Activated B cell treated with CpG ODN at 0.5 μM for 24 hours (primary cell): ENCODE results near the gene RNGTT. TPM values are rescaled to one million over a fixed set of nuclear protein-coding genes. Genes with fewer than 3 reads are reported as not detected.
"Not testable (repeated sequence)": the region's sequence is repeated elsewhere in the genome, so short reads cannot be mapped to it uniquely, and the experiment has no call there.

Experiments used
- ATAC-seq: fragments of 200-7000 bp; cut with Tn5 transposase; one replicate; pipeline ENCODE4 v1.10.0; 2021; ENCODE audit warnings: low read depth, mild to moderate bottlenecking, moderate library complexity
- CTCF ChIA-PET: fragments of 350-600 bp; sonication (Branson Sonifier 250); formaldehyde crosslinking; loops from one replicate; lab custom pipeline; 2021; ENCODE audit warnings: antibody characterized with exemption; lab: Charles Lee
- POLR2A ChIA-PET: fragments of 350-600 bp; sonication (Branson Sonifier 250); formaldehyde crosslinking; loops from one replicate; lab custom pipeline; 2021; ENCODE audit warnings: antibody characterized with exemption; lab: Charles Lee
- DNase-seq: peaks from one replicate; pipeline ENCODE4 v3.0.0; 2022
- H3K27ac Mint-ChIP-seq: one replicate; pipeline ENCODE4 v1.8.0; 2020; ENCODE audit warnings: mixed read lengths
- H3K27me3 Mint-ChIP-seq: one replicate; pipeline ENCODE4 v1.8.0; 2021; ENCODE audit warnings: mixed read lengths
- H3K36me3 Mint-ChIP-seq: one replicate; pipeline ENCODE4 v1.8.0; 2021; ENCODE audit warnings: low read depth, mixed read lengths
- H3K4me1 Mint-ChIP-seq: one replicate; pipeline ENCODE4 v1.8.0; 2021; ENCODE audit warnings: mixed read lengths
- H3K4me3 Mint-ChIP-seq: one replicate; pipeline ENCODE4 v1.8.0; 2020; ENCODE audit warnings: mild to moderate bottlenecking, mixed read lengths
- H3K9me3 Mint-ChIP-seq: one replicate; pipeline ENCODE4 v1.8.0; 2020; ENCODE audit warnings: mixed read lengths
- intact Hi-C: fragments of 100-400 bp; cut with micrococcal nuclease; formaldehyde crosslinking; loops from one replicate; pipeline ENCODE4 v1.15.1; 2024
- total RNA-seq: library from RNA; stranded (reverse); gene quantifications from 2 replicates; pipeline ENCODE4 v1.2.3, GENCODE V29; 2022
- TF ChIP-seq, protein P1 (sequence below): fragments of 200-600 bp; IDR thresholded peaks from one replicate; pipeline ENCODE4 v1.8.0; 2022; ENCODE audit warnings: antibody characterized with exemption, mild to moderate bottlenecking

RNGTT gene
- total RNA-seq, 1 donor from 2014 or later = 25.9 TPM

DNA sequence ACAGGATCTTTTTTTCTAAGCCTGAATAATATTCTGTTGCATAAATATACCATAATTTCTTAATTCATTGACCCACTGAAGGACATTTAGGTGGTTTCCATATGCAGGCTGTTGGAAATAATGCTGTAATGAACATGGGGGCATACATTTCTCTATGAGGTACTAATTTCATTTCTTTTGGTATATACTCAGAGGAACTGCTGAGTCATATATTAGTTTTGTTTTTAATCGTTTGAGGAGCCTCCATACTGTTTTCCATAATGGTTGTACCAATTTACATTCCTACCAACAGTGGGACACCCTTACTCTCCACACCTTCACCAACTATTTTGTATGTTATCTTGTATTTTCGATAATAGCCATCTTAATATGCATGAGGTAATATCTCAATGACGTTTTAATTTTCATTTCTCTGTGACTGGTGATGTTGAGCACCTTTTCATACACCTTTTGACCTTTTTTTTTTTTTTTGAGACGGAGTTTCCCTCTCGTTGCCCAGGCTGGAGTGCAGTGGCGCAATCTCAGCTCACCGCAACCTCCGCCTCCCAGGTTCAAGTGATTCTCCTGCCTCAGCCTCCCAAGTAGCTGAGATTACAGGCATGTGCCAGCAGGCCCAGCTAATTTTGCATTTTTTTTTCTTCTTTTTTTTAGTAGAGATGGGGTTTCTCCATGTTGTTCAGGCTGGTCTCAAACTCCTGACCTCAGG, 187.4 kb downstream of the RNGTT start:
- peaks cover 16% of the 10 kb centered on the region for H3K4me1 Mint-ChIP-seq
- H3K27me3 Mint-ChIP-seq = no peaks in the 10 kb centered on the region
- intact Hi-C loops = no loop called here
- no peak overlapping the region for H3K27ac Mint-ChIP-seq
- ATAC-seq = no peak
- TF ChIP-seq, protein P1, sequence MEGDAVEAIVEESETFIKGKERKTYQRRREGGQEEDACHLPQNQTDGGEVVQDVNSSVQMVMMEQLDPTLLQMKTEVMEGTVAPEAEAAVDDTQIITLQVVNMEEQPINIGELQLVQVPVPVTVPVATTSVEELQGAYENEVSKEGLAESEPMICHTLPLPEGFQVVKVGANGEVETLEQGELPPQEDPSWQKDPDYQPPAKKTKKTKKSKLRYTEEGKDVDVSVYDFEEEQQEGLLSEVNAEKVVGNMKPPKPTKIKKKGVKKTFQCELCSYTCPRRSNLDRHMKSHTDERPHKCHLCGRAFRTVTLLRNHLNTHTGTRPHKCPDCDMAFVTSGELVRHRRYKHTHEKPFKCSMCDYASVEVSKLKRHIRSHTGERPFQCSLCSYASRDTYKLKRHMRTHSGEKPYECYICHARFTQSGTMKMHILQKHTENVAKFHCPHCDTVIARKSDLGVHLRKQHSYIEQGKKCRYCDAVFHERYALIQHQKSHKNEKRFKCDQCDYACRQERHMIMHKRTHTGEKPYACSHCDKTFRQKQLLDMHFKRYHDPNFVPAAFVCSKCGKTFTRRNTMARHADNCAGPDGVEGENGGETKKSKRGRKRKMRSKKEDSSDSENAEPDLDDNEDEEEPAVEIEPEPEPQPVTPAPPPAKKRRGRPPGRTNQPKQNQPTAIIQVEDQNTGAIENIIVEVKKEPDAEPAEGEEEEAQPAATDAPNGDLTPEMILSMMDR = no peak
- POLR2A ChIA-PET = no interaction called here
- no peak for DNase-seq
- CTCF ChIA-PET = interaction anchor here (1.4 kb wide), 1 partner anchor 944 kb away, joined by 4 read pairs; no protein-coding TSS in a partner anchor
- H3K9me3 Mint-ChIP-seq = peaks cover 2% of the 10 kb centered on the region
- no peak overlapping the region for H3K4me3 Mint-ChIP-seq
- H3K36me3 Mint-ChIP-seq = peaks cover 24% of the 10 kb centered on the region

DNA sequence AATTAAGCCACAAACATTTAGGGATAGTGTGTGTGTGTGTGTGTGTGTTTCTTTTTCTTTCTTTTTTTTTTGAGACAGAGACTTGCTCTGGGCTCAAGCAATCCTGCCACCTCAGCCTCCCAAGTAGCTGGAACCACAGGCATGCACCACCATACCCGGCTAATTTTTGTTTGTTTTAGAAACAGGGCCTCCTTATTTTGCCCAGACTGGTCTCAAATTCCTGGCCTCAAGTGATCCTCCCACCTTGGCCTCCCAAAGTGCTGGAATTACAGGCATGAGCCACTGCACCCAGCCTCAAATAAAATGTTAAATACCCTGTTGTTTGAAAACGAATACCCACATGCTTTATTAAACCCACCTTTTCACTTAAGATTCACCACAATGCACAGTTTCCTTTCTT, 195.3 kb downstream of the RNGTT start:
- Mint-ChIP-seq H3K4me1 (peaks cover 11% of the 10 kb centered on the region), H3K36me3 (peaks cover 29% of the 10 kb centered on the region)
- H3K4me3 Mint-ChIP-seq, H3K27me3 Mint-ChIP-seq, H3K27ac Mint-ChIP-seq, CTCF ChIA-PET, intact Hi-C loops, DNase-seq, ATAC-seq, H3K9me3 Mint-ChIP-seq: not testable (repeated sequence)
- POLR2A ChIA-PET = interaction anchor here (0.7 kb wide), 1 partner anchor 36 kb away, joined by 3 read pairs; no protein-coding TSS in a partner anchor

DNA sequence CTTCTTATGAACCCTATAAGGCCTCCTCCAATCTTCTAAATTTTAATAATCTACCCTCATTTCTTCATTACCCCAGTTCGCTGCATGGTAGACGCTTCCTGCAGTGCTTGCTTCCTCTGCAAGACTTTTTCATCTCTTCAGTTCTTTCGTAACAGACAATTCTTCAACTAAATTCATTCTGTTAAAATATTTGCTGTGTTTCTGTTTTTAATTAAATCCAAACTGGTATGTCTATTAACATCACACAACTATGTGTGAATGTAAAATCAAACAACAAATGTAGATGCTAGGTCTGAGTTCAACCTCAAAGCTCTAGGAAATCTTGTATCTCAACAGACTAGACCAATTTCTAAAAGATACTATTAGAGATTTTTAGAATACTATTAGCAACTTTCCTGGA, 199.3 kb downstream of the RNGTT start:
- no peak overlapping the region for H3K27ac Mint-ChIP-seq
- DNase-seq (no peak), ATAC-seq (no peak)
- intact Hi-C loops = loop anchor here (5.0 kb wide), 3 partner anchors 272 to 837 kb away; no protein-coding TSS in a partner anchor
- ChIA-PET POLR2A (interaction anchor here (0.6 kb wide), 1 partner anchor 107 kb away, joined by 3 read pairs; no protein-coding TSS in a partner anchor), CTCF (no interaction called here)
- TF ChIP-seq, protein P1 = no peak
- H3K4me3 Mint-ChIP-seq = no peak overlapping the region
- H3K36me3 Mint-ChIP-seq = peaks cover 22% of the 10 kb centered on the region
- H3K4me1 Mint-ChIP-seq = peaks cover 34% of the 10 kb centered on the region
- no peaks in the 10 kb centered on the region for H3K27me3 Mint-ChIP-seq
- peaks cover 6% of the 10 kb centered on the region for H3K9me3 Mint-ChIP-seq

DNA sequence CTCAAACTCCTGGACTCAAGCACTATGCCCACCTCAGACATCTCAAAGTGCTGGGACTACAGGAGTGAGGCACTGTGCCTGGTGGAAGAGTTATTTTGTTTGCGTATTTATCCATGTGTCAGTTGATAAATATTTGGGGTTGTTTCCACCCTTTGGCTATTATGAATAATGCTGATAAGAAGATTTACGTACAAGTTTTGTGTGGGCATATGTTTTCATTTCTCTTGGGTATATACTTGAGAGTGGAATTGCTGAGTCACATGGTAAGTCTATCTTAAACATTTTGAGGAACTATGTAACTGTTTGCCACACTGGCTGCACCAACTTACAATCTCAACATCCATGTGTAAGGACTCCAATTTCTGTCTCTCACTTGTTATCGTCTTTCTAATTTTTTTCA, 200.3 kb downstream of the RNGTT start:
- ChIA-PET POLR2A (interaction anchor here (0.6 kb wide), 1 partner anchor 845 kb away, joined by 3 read pairs; no protein-coding TSS in a partner anchor), CTCF (no interaction called here)
- peaks cover 34% of the 10 kb centered on the region for H3K4me1 Mint-ChIP-seq
- ATAC-seq = peak; percentile 32
- peaks cover 19% of the 10 kb centered on the region for H3K36me3 Mint-ChIP-seq
- intact Hi-C loops = loop anchor here (5.0 kb wide), 3 partner anchors 271 to 836 kb away; no protein-coding TSS in a partner anchor
- H3K4me3 Mint-ChIP-seq = peak overlapping the region; percentile 9
- TF ChIP-seq, protein P1 = no peak
- H3K27me3 Mint-ChIP-seq = no peaks in the 10 kb centered on the region
- DNase-seq = no peak
- H3K9me3 Mint-ChIP-seq = peaks cover 6% of the 10 kb centered on the region
- H3K27ac Mint-ChIP-seq = peak overlapping the region; percentile 51

DNA sequence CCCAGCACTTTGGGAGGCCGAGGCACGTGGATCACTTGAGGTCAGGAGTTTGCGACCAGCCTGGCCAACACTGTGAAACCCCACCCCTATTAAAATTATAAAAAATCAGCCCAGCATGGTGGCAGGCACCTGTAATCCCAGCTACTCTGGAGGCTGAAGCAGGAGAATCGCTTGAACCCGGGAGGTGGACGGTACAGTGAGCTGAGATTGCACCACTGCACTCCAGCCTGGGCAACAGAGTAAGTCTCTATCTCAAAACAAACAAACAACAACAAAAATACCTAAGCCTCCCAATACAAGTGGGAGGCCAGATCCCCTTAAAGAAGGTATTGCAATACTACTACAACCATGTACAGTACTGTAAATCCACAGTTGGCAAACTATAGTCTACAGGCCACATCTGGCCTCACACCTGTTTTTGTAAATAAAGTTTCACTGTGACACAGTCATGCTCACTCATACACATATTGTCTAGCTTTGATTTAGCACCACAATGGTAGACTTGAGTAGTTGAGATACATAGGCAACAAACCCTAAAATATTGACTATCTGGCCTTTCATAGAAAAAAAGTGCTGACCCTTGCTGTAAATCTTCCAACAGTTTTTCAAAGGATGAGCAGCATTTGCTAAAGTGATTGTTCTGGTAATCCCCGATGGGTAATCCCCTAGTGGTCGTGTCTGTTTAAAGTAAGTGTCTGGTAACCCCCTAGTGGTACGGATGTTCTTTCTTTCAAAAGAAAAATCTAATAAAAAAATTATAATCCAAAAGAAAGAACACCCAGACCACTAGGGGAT, 202.0 kb downstream of the RNGTT start:
- peaks cover 6% of the 10 kb centered on the region for H3K9me3 Mint-ChIP-seq
- peaks cover 18% of the 10 kb centered on the region for H3K36me3 Mint-ChIP-seq
- ChIA-PET CTCF (interaction anchor here (0.7 kb wide), 1 partner anchor 871 kb away, joined by 3 read pairs; no protein-coding TSS in a partner anchor), POLR2A (interaction anchor here (0.7 kb wide), 1 partner anchor 1225 kb away, joined by 4 read pairs; no protein-coding TSS in a partner anchor)
- H3K4me1 Mint-ChIP-seq = peaks cover 33% of the 10 kb centered on the region
- TF ChIP-seq, protein P1 = no peak
- H3K4me3 Mint-ChIP-seq = peak overlapping the region; percentile 19
- H3K27me3 Mint-ChIP-seq = no peaks in the 10 kb centered on the region
- peak overlapping the region; percentile 75 for H3K27ac Mint-ChIP-seq
- ATAC-seq (peak; percentile 84), DNase-seq (no peak)
- intact Hi-C loops = loop anchor here (5.0 kb wide), 3 partner anchors 269 to 834 kb away; no protein-coding TSS in a partner anchor
